Keratinocyte (primary cell): ENCODE measurements around the gene GJA3.

ENCODE experiments used
- CTCF ChIP-seq, 3 experiments: IDR thresholded peaks in 1 of 3; conservative IDR thresholded peaks in 1 of 3; optimal IDR thresholded peaks in 1 of 3; 2 replicates in 2 of 3; 3 replicates in 1 of 3; pipeline versions ENCODE3 to v1.5.1; 2011; ENCODE audit warnings: low read length in 3 of 3, mild to moderate bottlenecking in 3 of 3, moderate library complexity in 2 of 3, control low read depth in 1 of 3, inconsistent platforms in 1 of 3; ENCODE audit not compliant: insufficient read depth in 2 of 3; ENCODE audit errors: extremely low read depth in 1 of 3
- EZH2 ChIP-seq: IDR thresholded peaks from one replicate; pipeline ENCODE4 v1.6.1; 2012; ENCODE audit warnings: inconsistent platforms, mild to moderate bottlenecking, low read length, moderate library complexity

- TF ChIP-seq EZH2 (no peak), CTCF (optimal IDR thresholded peaks at IDR 0.05 in 1 of 3, IDR thresholded peaks at IDR 0.05 in 1 of 3, conservative IDR thresholded peaks at IDR 0.05 in 1 of 3; ENCODE audit: extremely low read depth in 1 of 3, insufficient read depth in 2 of 3, low read length in 3 of 3) (no peak)
Measured at GRCh38 chr13:20105161-20105689, 55.6 kb downstream of the GJA3 start.
